Smooth muscle cell (in vitro differentiated cells): ENCODE results near the gene LMBR1. TPM values are rescaled to one million over a fixed set of nuclear protein-coding genes. Genes with fewer than 3 reads are reported as not detected.

Experiments
- DNase-seq: peaks from one replicate; lab custom pipeline; 2025; ENCODE audit not compliant: unreplicated experiment; lab: John Stamatoyannopoulos, UW
- H2AFZ ChIP-seq: fragments of 200-600 bp; sonication (generic); 2 replicates; pipeline ENCODE4 v1.6.0; 2016; ENCODE audit warnings: antibody characterized with exemption, low read depth, mild to moderate bottlenecking
- H3F3A ChIP-seq: fragments of 200-600 bp; sonication (generic); 2 replicates; pipeline ENCODE4 v1.6.0; 2017; ENCODE audit warnings: antibody characterized with exemption, low read depth
- H3K27ac ChIP-seq: fragments of 200-600 bp; sonication (generic); 2 replicates; pipeline ENCODE4 v1.5.1; 2016; ENCODE audit warnings: low read depth, mild to moderate bottlenecking
- H3K27me3 ChIP-seq: fragments of 200-600 bp; sonication (generic); 2 replicates; pipeline ENCODE4 v1.6.1; 2016; ENCODE audit warnings: low read depth, mild to moderate bottlenecking
- H3K36me3 ChIP-seq: fragments of 200-600 bp; sonication (generic); 2 replicates; pipeline ENCODE4 v1.5.1; 2016; ENCODE audit warnings: low read depth
- H3K4me1 ChIP-seq: fragments of 200-600 bp; sonication (generic); 2 replicates; pipeline ENCODE4 v1.5.1; 2016; ENCODE audit warnings: low read depth
- H3K4me2 ChIP-seq: fragments of 200-600 bp; sonication (generic); 2 replicates; pipeline ENCODE4 v1.6.0; 2016; ENCODE audit warnings: mild to moderate bottlenecking
- H3K4me3 ChIP-seq: fragments of 200-600 bp; sonication (generic); 2 replicates; pipeline ENCODE4 v1.5.1; 2016; ENCODE audit warnings: mild to moderate bottlenecking
- H3K79me2 ChIP-seq: fragments of 200-600 bp; sonication (generic); 2 replicates; pipeline ENCODE4 v1.6.0; 2016; ENCODE audit warnings: low read depth, mild to moderate bottlenecking
- H3K9ac ChIP-seq: fragments of 200-600 bp; sonication (generic); 2 replicates; pipeline ENCODE4 v1.6.0; 2016; ENCODE audit warnings: low read depth
- H3K9me3 ChIP-seq: fragments of 200-600 bp; sonication (generic); replicated peaks from 2 replicates; pipeline ENCODE4 v1.5.1; 2016; ENCODE audit warnings: low read depth
- H4K20me1 ChIP-seq: fragments of 200-600 bp; sonication (generic); 2 replicates; pipeline ENCODE4 v1.6.0; 2016; ENCODE audit warnings: low read depth
- polyA plus RNA-seq: library from polyadenylated mRNA; unstranded; fragments of >200 nt; fragmentation: Nextera tagmentation; extraction: Ambion mirVana; gene quantifications from 2 replicates; pipeline ENCODE4 v1.2.1, GENCODE V29; 2016
- small RNA-seq: library from RNA; depleted of rRNA; stranded (forward); fragments of <200 nt; gene quantifications from one replicate; pipeline ENCODE3, GENCODE V24; 2014
- total RNA-seq: library from RNA; depleted of rRNA; stranded (reverse); fragments of >200 nt; gene quantifications from 2 replicates; pipeline ENCODE4 v1.2.3, GENCODE V29; 2014
- TF ChIP-seq, protein P1 (sequence below): fragments of 200-600 bp; sonication (generic); IDR thresholded peaks from 2 replicates; pipeline ENCODE4 v1.5.1; 2017; ENCODE audit warnings: borderline replicate concordance, mild to moderate bottlenecking, antibody characterized with exemption; ENCODE audit not compliant: insufficient read depth, poor library complexity, severe bottlenecking

The LMBR1 gene
- total and polyA plus RNA-seq, 2 experiments from 2014 or later: 9.7 to 30.3 TPM

DNA sequence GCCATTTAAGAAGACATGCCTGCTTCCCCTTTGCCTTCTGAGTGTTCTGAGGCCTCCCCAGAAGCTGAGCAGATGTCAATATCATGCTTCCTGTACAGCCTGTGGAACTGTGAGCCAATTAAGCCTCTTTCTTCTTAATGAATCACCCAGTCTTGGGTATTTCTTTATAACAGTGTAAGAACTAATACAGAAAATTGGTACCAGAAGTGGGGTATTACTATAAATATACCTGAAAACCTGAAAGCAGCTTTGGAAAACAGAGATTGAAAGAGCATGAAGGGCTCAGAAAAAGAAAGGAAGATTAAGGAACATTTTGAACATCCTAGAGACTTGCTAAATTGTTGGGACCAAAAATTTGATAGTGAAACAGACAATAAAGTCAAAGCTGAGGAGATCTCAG lies 264.4 kb downstream of the LMBR1 start:
- Histone ChIP-seq H3K4me3 (no peak overlapping the region), H3K4me2 (no peak overlapping the region), H3K4me1 (no peaks in the 10 kb centered on the region), H3K9me3 (no peaks in the 10 kb centered on the region), H2AFZ (no peak overlapping the region), H3K36me3 (no peaks in the 10 kb centered on the region), H3K79me2 (no peaks in the 10 kb centered on the region), H4K20me1 (no peaks in the 10 kb centered on the region), H3K27ac (no peak overlapping the region), H3K9ac (no peak overlapping the region), H3K27me3 (no peaks in the 10 kb centered on the region), H3F3A (no peaks in the 10 kb centered on the region)
- no peak for DNase-seq
- TF ChIP-seq, protein P1, sequence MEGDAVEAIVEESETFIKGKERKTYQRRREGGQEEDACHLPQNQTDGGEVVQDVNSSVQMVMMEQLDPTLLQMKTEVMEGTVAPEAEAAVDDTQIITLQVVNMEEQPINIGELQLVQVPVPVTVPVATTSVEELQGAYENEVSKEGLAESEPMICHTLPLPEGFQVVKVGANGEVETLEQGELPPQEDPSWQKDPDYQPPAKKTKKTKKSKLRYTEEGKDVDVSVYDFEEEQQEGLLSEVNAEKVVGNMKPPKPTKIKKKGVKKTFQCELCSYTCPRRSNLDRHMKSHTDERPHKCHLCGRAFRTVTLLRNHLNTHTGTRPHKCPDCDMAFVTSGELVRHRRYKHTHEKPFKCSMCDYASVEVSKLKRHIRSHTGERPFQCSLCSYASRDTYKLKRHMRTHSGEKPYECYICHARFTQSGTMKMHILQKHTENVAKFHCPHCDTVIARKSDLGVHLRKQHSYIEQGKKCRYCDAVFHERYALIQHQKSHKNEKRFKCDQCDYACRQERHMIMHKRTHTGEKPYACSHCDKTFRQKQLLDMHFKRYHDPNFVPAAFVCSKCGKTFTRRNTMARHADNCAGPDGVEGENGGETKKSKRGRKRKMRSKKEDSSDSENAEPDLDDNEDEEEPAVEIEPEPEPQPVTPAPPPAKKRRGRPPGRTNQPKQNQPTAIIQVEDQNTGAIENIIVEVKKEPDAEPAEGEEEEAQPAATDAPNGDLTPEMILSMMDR: no peak

Small RNA genes within 50 kb of the gene (small RNA-seq; reads per million reads assigned to genes)
- gene RNU4-31P: not detected

Other genes with a start within 250 kb of the LMBR1 start
- gene NOM1, start 56.5 kb upstream of the LMBR1 start, total RNA-seq: 7.5 and 11.4 TPM in 2 replicates
- 9.5 and 9.7 TPM in 2 replicates for gene NOM1, start 56.5 kb upstream of the LMBR1 start, polyA plus RNA-seq
- gene MNX1, start 117.5 kb upstream of the LMBR1 start, total RNA-seq: not detected in 2 replicates
- not detected in 2 replicates for gene MNX1, start 117.5 kb upstream of the LMBR1 start, polyA plus RNA-seq
- gene UBE3C, start 245.7 kb upstream of the LMBR1 start, total RNA-seq: 43.1 and 48.0 TPM in 2 replicates
- gene UBE3C, start 245.7 kb upstream of the LMBR1 start, polyA plus RNA-seq: 16.3 and 19.5 TPM in 2 replicates